Measurements from ENCODE around the gene PLD5.

- TF ChIP-seq, protein P1, sequence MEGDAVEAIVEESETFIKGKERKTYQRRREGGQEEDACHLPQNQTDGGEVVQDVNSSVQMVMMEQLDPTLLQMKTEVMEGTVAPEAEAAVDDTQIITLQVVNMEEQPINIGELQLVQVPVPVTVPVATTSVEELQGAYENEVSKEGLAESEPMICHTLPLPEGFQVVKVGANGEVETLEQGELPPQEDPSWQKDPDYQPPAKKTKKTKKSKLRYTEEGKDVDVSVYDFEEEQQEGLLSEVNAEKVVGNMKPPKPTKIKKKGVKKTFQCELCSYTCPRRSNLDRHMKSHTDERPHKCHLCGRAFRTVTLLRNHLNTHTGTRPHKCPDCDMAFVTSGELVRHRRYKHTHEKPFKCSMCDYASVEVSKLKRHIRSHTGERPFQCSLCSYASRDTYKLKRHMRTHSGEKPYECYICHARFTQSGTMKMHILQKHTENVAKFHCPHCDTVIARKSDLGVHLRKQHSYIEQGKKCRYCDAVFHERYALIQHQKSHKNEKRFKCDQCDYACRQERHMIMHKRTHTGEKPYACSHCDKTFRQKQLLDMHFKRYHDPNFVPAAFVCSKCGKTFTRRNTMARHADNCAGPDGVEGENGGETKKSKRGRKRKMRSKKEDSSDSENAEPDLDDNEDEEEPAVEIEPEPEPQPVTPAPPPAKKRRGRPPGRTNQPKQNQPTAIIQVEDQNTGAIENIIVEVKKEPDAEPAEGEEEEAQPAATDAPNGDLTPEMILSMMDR (IDR thresholded peaks at IDR 0.05; ENCODE audit: low read length) = no peak
- TF ChIP-seq EZH2 (optimal IDR thresholded peaks at IDR 0.05; ENCODE audit: low read depth, low read length) = no peak
- TF ChIP-seq EZH2phosphoT487 (IDR thresholded peaks at IDR 0.05; ENCODE audit: low read length) = no peak
Measured at GRCh38 chr1:242216368-242216767, 308.1 kb downstream of the PLD5 start.

Measured in MM.1S (cell line).